ENCODE measurements around the gene ALDH1A3. TPM values are rescaled to one million over a fixed set of nuclear protein-coding genes. Genes with fewer than 3 reads are reported as not detected.

Gene ALDH1A3
- total and polyA plus RNA-seq, 2 experiments from 2014 or later = 4.0 to 19.8 TPM

DNA sequence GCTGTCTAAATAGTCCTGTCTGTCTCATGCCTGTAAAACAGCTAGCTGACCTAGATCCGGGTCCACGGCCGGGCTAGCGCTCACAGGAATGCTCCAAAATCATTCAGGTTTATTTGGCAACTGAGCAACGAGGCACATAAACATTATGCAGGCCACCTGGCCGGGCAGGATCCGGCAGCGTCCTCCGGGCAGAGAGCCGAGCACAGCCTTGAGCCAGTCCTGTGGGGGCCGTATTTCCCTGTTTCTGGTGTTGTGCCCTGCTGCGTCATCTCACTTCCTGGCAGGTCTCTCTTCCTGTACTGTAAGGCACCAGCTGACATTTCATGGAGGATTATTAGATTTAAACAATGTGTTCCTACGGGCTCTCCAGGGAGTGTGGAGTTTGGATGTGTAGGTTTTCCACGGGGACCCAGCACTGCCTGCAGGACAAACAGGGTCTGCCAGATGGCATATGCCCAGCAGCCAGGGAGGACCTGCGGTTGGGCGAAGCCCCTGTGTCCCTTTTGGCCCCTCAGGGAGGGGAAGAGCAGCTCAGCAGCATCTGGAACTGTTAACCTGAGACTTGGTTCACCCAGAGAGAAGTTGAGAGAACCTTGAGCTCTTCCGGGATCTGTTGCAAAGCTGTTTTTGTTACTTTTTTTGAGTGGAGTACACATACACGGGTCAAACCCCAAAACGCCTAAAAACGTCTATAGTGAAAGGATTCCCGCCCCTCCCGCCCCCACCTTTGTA, 23.0 kb downstream of the ALDH1A3 start:
- Histone ChIP-seq H3K4me1 (ENCODE audit: insufficient read depth) (no peaks in the 10 kb centered on the region; the same call in 1 of the 2 replicates), H3K27me3 (ENCODE audit: insufficient read depth) (no peaks in the 10 kb centered on the region), H3K27ac (ENCODE audit: low read depth) (no peak overlapping the region), H3K9me2 (ENCODE audit: insufficient read depth) (no peaks in the 10 kb centered on the region), H4K20me1 (replicated peaks; ENCODE audit: insufficient read depth) (no peaks in the 10 kb centered on the region), H3F3A (replicated peaks; ENCODE audit: low read depth) (no peaks in the 10 kb centered on the region), H3K4me3 (no peak overlapping the region), H2AFZ (no peak overlapping the region), H3K4me2 (no peak overlapping the region), H3K79me2 (replicated peaks; ENCODE audit: insufficient read depth) (no peaks in the 10 kb centered on the region), H3K36me3 (ENCODE audit: insufficient read depth) (no peaks in the 10 kb centered on the region)
- no peaks in the 10 kb centered on the region for H3K9me3 Mint-ChIP-seq
- TF ChIP-seq, protein P1, sequence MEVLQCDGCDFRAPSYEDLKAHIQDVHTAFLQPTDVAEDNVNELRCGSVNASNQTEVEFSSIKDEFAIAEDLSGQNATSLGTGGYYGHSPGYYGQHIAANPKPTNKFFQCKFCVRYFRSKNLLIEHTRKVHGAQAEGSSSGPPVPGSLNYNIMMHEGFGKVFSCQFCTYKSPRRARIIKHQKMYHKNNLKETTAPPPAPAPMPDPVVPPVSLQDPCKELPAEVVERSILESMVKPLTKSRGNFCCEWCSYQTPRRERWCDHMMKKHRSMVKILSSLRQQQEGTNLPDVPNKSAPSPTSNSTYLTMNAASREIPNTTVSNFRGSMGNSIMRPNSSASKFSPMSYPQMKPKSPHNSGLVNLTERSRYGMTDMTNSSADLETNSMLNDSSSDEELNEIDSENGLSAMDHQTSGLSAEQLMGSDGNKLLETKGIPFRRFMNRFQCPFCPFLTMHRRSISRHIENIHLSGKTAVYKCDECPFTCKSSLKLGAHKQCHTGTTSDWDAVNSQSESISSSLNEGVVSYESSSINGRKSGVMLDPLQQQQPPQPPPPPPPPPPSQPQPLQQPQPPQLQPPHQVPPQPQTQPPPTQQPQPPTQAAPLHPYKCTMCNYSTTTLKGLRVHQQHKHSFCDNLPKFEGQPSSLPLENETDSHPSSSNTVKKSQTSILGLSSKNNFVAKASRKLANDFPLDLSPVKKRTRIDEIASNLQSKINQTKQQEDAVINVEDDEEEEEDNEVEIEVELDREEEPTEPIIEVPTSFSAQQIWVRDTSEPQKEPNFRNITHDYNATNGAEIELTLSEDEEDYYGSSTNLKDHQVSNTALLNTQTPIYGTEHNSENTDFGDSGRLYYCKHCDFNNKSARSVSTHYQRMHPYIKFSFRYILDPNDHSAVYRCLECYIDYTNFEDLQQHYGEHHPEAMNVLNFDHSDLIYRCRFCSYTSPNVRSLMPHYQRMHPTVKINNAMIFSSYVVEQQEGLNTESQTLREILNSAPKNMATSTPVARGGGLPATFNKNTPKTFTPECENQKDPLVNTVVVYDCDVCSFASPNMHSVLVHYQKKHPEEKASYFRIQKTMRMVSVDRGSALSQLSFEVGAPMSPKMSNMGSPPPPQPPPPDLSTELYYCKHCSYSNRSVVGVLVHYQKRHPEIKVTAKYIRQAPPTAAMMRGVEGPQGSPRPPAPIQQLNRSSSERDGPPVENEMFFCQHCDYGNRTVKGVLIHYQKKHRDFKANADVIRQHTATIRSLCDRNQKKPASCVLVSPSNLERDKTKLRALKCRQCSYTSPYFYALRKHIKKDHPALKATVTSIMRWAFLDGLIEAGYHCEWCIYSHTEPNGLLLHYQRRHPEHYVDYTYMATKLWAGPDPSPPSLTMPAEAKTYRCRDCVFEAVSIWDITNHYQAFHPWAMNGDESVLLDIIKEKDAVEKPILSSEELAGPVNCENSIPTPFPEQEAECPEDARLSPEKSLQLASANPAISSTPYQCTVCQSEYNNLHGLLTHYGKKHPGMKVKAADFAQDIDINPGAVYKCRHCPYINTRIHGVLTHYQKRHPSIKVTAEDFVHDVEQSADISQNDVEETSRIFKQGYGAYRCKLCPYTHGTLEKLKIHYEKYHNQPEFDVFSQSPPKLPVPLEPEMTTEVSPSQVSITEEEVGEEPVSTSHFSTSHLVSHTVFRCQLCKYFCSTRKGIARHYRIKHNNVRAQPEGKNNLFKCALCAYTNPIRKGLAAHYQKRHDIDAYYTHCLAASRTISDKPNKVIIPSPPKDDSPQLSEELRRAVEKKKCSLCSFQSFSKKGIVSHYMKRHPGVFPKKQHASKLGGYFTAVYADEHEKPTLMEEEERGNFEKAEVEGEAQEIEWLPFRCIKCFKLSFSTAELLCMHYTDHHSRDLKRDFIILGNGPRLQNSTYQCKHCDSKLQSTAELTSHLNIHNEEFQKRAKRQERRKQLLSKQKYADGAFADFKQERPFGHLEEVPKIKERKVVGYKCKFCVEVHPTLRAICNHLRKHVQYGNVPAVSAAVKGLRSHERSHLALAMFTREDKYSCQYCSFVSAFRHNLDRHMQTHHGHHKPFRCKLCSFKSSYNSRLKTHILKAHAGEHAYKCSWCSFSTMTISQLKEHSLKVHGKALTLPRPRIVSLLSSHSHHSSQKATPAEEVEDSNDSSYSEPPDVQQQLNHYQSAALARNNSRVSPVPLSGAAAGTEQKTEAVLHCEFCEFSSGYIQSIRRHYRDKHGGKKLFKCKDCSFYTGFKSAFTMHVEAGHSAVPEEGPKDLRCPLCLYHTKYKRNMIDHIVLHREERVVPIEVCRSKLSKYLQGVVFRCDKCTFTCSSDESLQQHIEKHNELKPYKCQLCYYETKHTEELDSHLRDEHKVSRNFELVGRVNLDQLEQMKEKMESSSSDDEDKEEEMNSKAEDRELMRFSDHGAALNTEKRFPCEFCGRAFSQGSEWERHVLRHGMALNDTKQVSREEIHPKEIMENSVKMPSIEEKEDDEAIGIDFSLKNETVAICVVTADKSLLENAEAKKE (CRISPR knock-in tag; IDR thresholded peaks at IDR 0.05) = no peak
- TF ChIP-seq, protein P2, sequence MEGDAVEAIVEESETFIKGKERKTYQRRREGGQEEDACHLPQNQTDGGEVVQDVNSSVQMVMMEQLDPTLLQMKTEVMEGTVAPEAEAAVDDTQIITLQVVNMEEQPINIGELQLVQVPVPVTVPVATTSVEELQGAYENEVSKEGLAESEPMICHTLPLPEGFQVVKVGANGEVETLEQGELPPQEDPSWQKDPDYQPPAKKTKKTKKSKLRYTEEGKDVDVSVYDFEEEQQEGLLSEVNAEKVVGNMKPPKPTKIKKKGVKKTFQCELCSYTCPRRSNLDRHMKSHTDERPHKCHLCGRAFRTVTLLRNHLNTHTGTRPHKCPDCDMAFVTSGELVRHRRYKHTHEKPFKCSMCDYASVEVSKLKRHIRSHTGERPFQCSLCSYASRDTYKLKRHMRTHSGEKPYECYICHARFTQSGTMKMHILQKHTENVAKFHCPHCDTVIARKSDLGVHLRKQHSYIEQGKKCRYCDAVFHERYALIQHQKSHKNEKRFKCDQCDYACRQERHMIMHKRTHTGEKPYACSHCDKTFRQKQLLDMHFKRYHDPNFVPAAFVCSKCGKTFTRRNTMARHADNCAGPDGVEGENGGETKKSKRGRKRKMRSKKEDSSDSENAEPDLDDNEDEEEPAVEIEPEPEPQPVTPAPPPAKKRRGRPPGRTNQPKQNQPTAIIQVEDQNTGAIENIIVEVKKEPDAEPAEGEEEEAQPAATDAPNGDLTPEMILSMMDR (conservative IDR thresholded peaks at IDR 0.05; ENCODE audit: low read depth in 2 of 2) = no peak
- TF ChIP-seq EZH2 (IDR thresholded peaks at IDR 0.05; ENCODE audit: low read depth, unreplicated experiment) (no peak), STAT1 (IDR thresholded peaks at IDR 0.05; ENCODE audit: unreplicated experiment) (no peak), EZH2phosphoT487 (IDR thresholded peaks at IDR 0.05; ENCODE audit: unreplicated experiment) (no peak), ZNF331 (CRISPR knock-in tag; IDR thresholded peaks at IDR 0.05; ENCODE audit: low read depth) (no peak)
- H3K4me3 Mint-ChIP-seq = no peak overlapping the region
- H3K27me3 Mint-ChIP-seq (ENCODE audit: insufficient read depth, low read depth, poor library complexity) = peaks cover 9% of the 10 kb centered on the region
- no peak for ATAC-seq
- H3K27ac Mint-ChIP-seq = no peak overlapping the region
- DNase-seq (ENCODE audit: low spot score) = no peak
- H3K4me1 Mint-ChIP-seq = peaks cover 14% of the 10 kb centered on the region
- no peaks in the 10 kb centered on the region for H3K36me3 Mint-ChIP-seq (ENCODE audit: low read depth)
